Neural progenitor cell (in vitro differentiated cells): ENCODE results near the gene CXCR2.

Experiments
- CTCF ChIP-seq: fragments of 200-600 bp; sonication (generic); IDR thresholded peaks from 2 replicates; pipeline ENCODE4 v1.5.1; 2017; ENCODE audit warnings: antibody characterized with exemption, mild to moderate bottlenecking
- EZH2 ChIP-seq: fragments of 200-600 bp; sonication (generic); IDR thresholded peaks from 2 replicates; pipeline ENCODE4 v1.6.1; 2017; ENCODE audit warnings: antibody characterized with exemption, mild to moderate bottlenecking, moderate library complexity
- EZH2phosphoT487 ChIP-seq: fragments of 200-600 bp; sonication (generic); IDR thresholded peaks from 2 replicates; pipeline ENCODE4 v1.6.1; 2017; ENCODE audit warnings: antibody characterized with exemption

- TF ChIP-seq CTCF: no peak
- TF ChIP-seq EZH2phosphoT487: no peak
- no peak for TF ChIP-seq EZH2
Measured at GRCh38 chr2:218137514-218137913, 11.7 kb downstream of the CXCR2 start.
